DMS53 (cell line): ENCODE data around the gene ARPC5L.
"Not testable (repeated sequence)": the region's sequence is repeated elsewhere in the genome, so short reads cannot be mapped to it uniquely, and the experiment has no call there.

ENCODE experiments used
- DNase-seq: peaks from one replicate; lab custom pipeline; 2025; lab: John Stamatoyannopoulos, UW

ARPC5L gene

GRCh38 chr9:124861342-124862229, at the start of gene ARPC5L, which contains the start of gene RPL35:
Gene ARPC5L, plus strand, starts transcription at chr9:124862130. Its CDS starts 7,161 bp downstream, at chr9:124869291.
Gene RPL35, minus strand, starts transcription at chr9:124861957. Its CDS starts 45 bp downstream, at chr9:124861912.
- DNase-seq: peak; percentile 98

GRCh38 chr9:124812441-124812876, 49.5 kb upstream of the ARPC5L start:
- DNase-seq: no peak

GRCh38 chr9:124813041-124813440, 48.9 kb upstream of the ARPC5L start:
- DNase-seq: no peak

- no peak for DNase-seq
Observed at GRCh38 chr9:124813501-124814163, 48.3 kb upstream of the ARPC5L start.

GRCh38 chr9:124814164-124814535, 47.8 kb upstream of the ARPC5L start:
- DNase-seq: no peak

GRCh38 chr9:124815601-124816000, 46.3 kb upstream of the ARPC5L start:
- DNase-seq: no peak

GRCh38 chr9:124818431-124819281, 43.3 kb upstream of the ARPC5L start:
- DNase-seq: peak; percentile 43

GRCh38 chr9:124820698-124821623, 41.0 kb upstream of the ARPC5L start:
- DNase-seq: no peak

GRCh38 chr9:124828489-124829333, 33.2 kb upstream of the ARPC5L start:
- peak; percentile 25 for DNase-seq

- DNase-seq: no peak
Observed at GRCh38 chr9:124829334-124829669, 32.6 kb upstream of the ARPC5L start.

GRCh38 chr9:124830593-124830992, 31.3 kb upstream of the ARPC5L start:
- no peak for DNase-seq

- no peak for DNase-seq
Observed at GRCh38 chr9:124831642-124832364, 30.1 kb upstream of the ARPC5L start.

- DNase-seq: peak; percentile 48
Observed at GRCh38 chr9:124834591-124834990, 27.3 kb upstream of the ARPC5L start.

GRCh38 chr9:124835026-124835557, 26.8 kb upstream of the ARPC5L start:
- DNase-seq: peak; percentile 65

- not testable (repeated sequence) for DNase-seq
Observed at GRCh38 chr9:124838132-124838531, 23.8 kb upstream of the ARPC5L start.

- not testable (repeated sequence) for DNase-seq
Observed at GRCh38 chr9:124838567-124839275, 23.2 kb upstream of the ARPC5L start.

GRCh38 chr9:124839612-124840299, 22.2 kb upstream of the ARPC5L start:
- DNase-seq: peak; percentile 39

- DNase-seq: peak; percentile 41
Observed at GRCh38 chr9:124840300-124840833, 21.6 kb upstream of the ARPC5L start.
